Measurements from ENCODE around the gene GFOD2. TPM values are rescaled to one million over a fixed set of nuclear protein-coding genes. Genes with fewer than 3 reads are reported as not detected.

GFOD2 gene
- total and polyA plus RNA-seq, 2 of the 13 experiments (the other 11 are each of a cell fraction or from before 2014, with no cell fraction given) = 11.1 to 17.2 TPM

GRCh38 chr16:67651039-67651438, 68.1 kb downstream of the GFOD2 start (continued):
- TF ChIP-seq REXO4 (CRISPR knock-in tag; IDR thresholded peaks at IDR 0.05; ENCODE audit: borderline replicate concordance) (no peak), NR1H2 (CRISPR knock-in tag; IDR thresholded peaks at IDR 0.05; ENCODE audit: borderline replicate concordance, low read depth) (no peak), ZBTB20 (CRISPR knock-in tag; IDR thresholded peaks at IDR 0.05; ENCODE audit: borderline replicate concordance, low read depth) (no peak), ZNF274 (CRISPR knock-in tag; IDR thresholded peaks at IDR 0.05) (no peak), ZNF503 (CRISPR knock-in tag; IDR thresholded peaks at IDR 0.05) (no peak), RERE (CRISPR knock-in tag; IDR thresholded peaks at IDR 0.05; ENCODE audit: low read depth) (no peak), ZNF350 (CRISPR knock-in tag; IDR thresholded peaks at IDR 0.05; ENCODE audit: borderline replicate concordance, low read depth) (no peak)
